GM18502 (cell line): ENCODE measurements around the gene CLCN6.

Experiments used
- ATAC-seq: cut with Tn5 transposase; IDR thresholded peaks from one replicate; pipeline ENCODE4 v1.9.1; 2021; ENCODE audit warnings: mild to moderate bottlenecking; ENCODE audit not compliant: unreplicated experiment, poor library complexity

Gene CLCN6

GRCh38 chr1:11779715-11780379 is 26.1 kb upstream of the CLCN6 start:
- ATAC-seq, result no peak

GRCh38 chr1:11780380-11781147 is 25.4 kb upstream of the CLCN6 start:
- ATAC-seq, result no peak

GRCh38 chr1:11781297-11781696 is 24.7 kb upstream of the CLCN6 start:
- no peak for ATAC-seq

GRCh38 chr1:11782127-11782708 is 23.8 kb upstream of the CLCN6 start:
- no peak for ATAC-seq

GRCh38 chr1:11783556-11783955 is 22.4 kb upstream of the CLCN6 start:
- ATAC-seq, result no peak

- ATAC-seq, result no peak
Observed at GRCh38 chr1:11784256-11784992, 21.6 kb upstream of the CLCN6 start.

GRCh38 chr1:11784993-11785769 is 20.8 kb upstream of the CLCN6 start:
- no peak for ATAC-seq

GRCh38 chr1:11786168-11786567 is 19.8 kb upstream of the CLCN6 start:
- no peak for ATAC-seq

- no peak for ATAC-seq
Observed at GRCh38 chr1:11787251-11787803, 18.7 kb upstream of the CLCN6 start.

- ATAC-seq, result no peak
Observed at GRCh38 chr1:11787804-11788436, 18.1 kb upstream of the CLCN6 start.

- ATAC-seq, result no peak
Observed at GRCh38 chr1:11788549-11789053, 17.4 kb upstream of the CLCN6 start.

- no peak for ATAC-seq
Observed at GRCh38 chr1:11789126-11790067, 16.6 kb upstream of the CLCN6 start.

- ATAC-seq, result no peak
Observed at GRCh38 chr1:11790101-11790879, 15.7 kb upstream of the CLCN6 start.

GRCh38 chr1:11790880-11791715 is 14.9 kb upstream of the CLCN6 start:
- no peak for ATAC-seq

GRCh38 chr1:11792106-11792505 is 13.9 kb upstream of the CLCN6 start:
- ATAC-seq, result no peak

GRCh38 chr1:11793819-11794218 is 12.2 kb upstream of the CLCN6 start:
- ATAC-seq, result no peak
